ENCODE data around the gene SH3PXD2A.

The SH3PXD2A gene

DNA sequence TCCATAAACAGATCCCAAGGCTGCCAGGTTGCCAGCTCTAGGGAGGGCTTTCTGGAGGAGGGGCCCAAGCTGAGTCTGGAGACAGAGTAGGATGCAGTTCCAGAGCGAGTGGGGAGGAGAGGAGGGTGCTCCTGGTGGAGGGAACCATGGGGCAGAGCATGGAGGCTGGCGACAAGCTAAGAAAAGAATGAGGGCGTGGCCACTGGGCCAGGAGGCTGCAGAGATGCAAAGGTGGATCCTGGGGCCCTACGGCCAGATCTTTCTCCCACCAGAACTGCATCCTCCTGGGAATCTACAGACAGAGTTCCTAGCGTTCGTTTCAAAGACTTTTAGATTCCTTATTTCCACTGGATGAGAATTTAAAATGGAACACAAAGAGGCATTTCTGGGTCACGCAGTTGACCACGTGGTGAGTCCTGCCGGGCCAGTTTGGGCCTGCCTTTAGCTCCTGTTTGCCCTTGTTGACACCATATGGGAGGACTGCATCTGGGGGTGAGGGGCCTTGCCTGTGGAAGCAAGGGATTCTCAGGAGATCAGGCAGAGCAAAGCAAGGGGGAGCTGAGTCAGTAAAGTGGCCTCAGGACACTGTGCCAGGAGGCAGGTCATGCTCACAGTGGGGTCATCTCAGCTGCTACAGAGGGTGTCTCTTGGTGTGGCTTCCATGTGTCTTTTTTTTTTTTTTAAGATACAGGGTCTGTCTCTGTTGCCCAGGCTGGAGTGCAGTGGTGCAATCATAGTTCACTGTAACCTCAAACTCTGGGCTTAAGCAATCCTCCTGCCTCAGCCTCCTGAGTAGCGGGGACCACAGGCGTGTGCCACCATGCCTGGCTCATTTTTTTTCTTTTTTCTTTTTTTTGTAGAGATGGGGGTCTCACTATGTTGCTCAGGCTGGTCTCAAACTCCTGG is 137.8 kb downstream of the SH3PXD2A start:
- no peak for DNase-seq

DNA sequence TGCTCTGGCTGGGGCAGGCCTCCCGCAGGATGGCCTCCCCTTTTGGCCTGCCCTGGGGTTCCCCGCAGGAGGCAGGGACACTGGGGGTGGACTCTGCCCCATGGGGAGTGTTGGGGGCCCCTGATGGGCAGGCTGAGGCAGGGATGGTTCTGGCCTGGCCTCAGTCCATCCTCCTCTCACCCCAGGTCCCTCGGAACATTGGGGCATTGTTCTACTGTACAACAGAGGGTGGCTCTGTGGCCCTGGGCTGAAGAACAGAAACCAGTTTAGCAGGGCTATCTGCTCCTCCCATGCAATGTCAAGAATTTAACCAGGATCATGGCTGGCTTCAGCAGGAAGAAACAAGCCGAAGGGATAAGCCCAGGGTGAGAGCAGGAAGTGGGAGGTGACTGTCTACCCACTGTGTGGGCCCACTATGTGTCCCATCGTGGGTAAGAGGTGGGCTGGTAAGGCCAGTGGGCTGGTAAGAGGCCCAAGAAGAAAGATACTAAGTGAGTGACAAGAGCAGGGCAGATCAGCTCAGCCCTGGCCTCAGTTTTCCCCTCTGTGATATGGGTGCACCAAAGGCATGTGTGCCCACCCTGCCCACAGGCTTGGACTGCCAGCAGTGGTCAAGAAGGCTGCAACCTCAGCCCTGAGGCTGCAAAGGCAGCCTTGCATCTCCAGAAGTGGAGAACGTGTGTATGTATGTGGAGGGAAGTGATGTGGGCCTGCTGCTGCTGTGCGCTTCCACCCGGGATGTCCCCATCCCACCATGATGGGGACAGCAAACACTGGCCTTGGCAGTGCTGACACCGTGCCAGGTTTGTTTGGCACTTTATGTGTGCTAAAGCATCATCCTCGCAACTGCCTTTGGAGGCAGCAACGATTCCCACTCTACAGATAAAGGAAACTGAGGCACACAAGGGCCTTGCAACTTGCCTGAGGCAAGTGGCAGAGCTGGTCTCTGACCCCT is 138.9 kb downstream of the SH3PXD2A start:
- no peak for DNase-seq

DNA sequence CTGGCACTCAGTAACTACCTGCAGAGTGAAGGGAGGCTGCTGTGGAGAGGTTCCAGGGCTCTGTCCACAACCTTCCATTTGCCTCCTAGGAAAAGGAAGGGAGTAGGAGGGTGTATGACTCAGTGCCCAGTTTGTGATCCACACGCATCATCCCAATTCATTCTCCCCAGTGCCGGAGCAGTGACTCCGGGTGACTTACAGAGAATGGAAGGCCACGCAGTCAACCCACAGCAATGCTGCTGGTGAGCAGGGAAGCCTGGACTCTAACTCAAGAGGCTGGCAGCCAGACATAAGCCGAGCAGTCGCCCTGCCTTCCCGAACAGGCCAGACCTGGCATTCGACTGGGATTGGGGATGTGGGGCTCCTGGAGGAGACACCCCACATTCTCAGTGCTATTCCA is 139.9 kb downstream of the SH3PXD2A start:
- DNase-seq, result peak; percentile 81

DNA sequence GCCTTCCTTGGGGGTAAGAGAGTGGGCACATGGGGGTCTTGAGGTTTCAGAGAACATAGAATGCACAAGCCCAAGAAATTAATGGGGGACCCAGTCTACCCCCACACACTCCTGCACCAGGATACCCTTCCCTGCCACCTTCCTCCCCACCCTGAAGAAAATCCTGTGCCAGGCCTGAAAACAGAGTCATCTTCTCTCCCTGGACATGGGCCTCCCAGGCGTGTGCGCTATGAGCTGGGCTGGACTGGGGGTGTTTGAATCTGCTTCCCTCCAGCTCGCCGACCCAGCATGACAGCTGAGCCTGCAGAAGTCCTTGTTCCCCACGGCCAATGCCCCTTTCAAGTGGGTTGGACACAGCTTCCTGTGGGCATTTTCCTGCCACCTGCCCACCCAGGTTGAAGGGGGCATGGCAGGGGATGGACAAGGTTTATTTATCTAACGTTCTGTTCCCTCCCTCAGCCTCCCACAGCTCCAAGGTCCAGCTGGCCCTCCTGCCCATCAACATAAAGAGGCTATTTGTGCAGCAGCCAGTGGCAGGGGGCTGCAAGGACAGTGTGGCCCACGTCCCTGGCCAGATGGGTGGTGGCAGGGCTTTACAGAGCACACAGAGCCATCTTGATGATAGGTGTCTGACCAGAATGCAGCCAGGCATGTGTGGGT is 141.0 kb downstream of the SH3PXD2A start:
- no peak for DNase-seq

DNA sequence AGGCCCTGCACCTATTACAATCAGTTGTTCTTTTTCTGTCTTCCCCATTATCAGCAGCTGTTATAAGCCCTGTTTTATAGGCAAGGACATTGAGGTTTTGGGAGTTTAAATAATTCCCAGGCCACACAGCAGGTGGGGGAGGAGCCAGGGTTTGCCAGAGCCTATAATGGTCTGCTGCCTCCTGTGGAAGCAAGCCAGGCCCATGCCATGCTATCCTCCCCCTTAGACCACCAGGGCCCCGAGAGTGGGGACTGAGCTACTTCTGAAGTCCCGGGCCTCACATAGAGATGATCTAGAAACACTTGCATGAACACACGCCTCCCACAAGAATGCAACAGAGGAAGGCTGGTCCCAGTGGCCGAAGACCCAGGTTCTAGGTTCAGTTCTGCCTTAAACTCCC is 141.7 kb downstream of the SH3PXD2A start:
- no peak for DNase-seq

DNA sequence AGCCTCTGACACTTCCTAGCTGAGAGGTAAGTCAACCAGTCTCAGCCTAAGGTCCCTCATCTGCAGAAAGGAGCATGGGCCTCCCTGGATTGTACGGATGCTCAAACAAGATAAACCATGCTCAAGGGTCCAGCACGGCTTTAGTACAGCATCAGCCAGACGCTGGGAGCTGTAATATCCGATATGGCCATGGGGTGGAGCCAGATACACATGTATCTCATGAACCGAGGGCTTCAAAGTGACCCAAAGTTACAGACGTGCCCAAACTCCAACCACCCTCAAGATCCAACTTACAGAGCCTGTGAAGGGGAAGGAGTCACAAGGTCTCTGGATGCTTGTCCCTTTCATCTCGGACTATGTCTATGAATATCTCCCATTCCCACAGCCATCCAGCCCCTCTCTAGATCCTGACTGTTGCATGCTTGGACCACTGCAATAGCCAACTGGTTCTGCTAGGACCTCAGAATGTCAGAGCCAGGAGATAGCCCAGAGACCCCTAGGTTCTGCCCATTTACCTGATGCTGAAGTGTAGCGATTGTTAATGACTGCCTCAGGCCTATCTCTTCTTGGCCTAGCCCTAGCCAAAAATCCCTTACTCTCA is 142.4 kb downstream of the SH3PXD2A start:
- peak; percentile 69 for DNase-seq

DNA sequence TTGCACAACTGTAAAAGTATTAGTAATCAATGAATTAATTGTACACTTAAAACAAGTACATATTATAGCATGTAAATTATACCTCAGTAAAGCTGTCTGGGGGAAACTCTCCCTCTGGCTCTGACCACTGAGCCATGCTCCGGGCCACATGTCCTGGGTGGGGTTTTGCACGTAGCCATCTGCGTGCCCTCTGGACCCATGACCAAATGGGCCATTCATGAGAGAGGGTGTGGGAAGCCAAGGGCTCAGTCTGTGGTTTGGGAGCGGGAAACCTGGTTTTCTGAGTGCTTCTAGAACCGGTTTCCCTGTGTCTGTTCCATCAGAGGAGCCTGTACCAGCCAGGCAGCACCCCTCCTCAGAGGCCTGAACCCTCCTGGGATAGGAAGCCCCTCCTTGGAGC is 143.2 kb downstream of the SH3PXD2A start:
- DNase-seq, result no peak

DNA sequence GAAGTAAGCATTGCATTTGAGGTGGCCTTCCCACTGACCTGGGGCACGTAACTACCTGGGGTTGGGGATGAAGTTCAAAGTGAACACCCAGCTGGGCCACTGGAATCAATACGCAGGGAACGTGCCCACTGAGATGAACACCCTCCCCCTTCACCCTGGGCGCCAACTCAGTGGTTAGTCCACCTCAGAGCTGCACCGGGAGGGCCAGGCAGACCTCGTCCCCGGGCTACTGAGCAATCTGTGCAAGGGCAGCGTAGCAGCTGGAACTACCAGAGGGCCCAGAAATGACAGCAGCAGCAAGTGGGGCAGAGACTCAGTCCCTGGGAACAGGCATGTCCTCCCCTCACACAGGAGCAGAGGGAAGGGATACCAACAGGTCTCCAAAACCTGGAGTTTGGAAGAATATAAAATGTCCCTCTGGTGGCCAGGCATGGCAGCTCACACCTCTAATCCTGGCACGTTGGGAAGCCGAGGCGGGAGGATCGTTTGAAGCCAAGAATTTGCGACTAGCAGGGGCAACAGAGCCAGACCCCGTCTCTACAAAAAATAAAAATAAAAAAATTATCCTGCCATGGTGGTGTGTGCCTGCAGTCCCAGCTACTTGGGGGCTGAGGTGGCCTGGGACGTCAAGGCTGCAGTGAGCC is 143.9 kb downstream of the SH3PXD2A start:
- no peak for DNase-seq

DNA sequence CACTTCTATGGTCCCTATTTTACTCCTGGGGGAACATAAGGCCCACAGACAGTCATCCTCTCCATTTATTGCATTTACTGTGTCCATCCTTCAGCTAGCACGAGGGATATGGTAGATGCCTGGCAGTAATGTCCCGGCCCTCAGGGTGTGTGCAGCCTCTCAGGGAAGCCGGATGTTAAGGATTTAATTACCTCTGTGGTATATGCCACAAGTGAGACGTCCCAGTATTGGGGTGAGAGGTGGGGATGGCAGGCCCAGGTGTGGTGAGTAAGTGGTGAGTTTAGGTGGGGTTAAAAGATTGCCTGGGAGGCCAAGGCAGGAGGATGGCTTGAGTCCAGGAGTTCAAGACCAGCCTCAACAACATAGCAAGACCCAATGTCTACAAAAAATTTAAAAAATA is 144.9 kb downstream of the SH3PXD2A start:
- DNase-seq, result no peak

DNA sequence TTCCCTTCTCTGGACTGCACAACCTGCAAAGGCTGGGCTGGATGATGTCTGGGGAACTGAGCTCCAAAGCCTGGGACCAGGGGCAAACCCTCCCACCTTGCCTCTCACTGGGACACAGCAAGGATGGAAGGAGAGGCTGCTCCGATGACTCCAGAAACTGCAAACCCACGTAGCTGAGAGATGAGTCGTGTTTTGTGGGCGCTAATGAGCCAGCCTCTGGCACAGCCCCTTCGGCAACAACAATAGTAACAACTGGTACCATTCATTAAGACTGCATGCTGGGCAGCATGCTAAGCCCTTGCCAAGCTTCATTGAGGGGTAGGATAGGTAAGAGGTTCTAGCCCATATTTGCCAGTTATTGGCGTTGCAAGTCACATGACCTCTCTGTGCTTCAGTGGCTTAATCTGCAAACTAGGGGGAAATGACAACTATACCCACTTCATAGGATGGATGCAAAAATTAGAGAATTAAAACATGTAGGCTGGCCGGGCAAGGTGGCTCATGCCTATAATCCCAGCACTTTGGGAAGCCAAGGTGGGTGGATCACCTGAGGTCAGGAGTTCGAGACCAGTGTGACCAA is 145.9 kb downstream of the SH3PXD2A start:
- peak; percentile 70 for DNase-seq

DNA sequence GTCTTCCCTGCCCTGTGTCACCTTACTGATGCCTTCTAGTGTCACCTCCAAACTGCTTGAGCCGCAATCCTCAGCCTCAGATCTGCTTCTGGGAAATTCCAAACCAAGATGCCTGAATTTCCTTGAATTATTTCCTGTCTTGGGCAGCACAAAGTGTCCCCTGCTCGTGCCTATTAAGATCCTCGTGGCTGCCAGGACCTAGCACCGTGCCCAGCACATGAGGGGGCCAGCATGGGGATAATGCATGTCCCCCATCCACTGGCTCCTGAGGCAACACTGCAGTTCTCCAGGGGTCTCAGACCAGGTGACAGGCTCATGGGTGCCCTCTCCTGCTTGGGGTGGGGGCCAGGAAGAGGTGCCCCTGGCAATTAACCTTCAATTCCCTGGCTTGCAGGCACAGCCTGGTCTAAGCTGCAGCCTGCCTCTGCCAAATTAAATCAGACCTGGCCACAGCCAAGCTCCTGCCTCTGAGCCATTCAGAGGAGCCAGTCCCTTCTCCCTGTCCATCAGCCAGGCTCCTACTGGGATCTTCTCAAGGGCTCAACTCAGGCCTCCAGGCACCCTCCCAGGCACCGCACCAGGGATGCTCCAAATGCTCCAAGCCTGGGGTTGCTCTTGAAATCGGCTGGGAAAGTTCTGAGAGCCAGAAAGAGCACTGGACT is 146.6 kb downstream of the SH3PXD2A start:
- no peak for DNase-seq

DNA sequence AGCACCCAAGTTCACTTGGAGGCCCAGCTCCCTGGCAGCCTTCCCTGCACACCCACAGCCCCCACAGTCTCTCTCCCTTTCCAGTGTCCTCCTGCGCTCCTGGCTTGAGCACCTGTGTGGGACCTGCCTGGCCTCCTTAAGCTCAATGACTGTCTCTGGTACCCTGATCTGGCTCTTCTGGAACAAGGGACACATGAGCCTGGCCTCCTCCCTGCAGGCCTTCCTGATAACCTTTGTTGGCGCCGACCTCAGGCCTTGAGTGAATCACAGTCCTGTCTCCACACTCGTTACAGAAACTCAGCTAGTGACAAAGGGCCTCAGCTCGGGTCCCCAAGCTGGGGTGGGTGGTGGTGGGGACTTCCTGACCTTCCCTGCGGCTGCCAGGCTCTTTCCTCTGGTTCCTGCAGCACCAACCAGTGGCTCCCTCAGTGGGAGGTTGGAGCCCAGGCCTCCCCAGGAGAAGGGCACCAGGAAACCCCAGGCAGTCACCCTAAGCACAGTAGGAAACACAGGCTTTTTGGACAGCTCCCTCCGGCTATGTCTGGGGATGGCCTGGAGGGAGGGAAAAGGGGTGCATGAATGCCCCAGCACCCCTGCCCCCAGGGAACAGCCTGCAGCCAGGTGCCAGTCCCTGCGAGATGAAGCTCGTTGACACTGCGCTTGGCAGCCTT is 147.3 kb downstream of the SH3PXD2A start:
- DNase-seq, result no peak

DNA sequence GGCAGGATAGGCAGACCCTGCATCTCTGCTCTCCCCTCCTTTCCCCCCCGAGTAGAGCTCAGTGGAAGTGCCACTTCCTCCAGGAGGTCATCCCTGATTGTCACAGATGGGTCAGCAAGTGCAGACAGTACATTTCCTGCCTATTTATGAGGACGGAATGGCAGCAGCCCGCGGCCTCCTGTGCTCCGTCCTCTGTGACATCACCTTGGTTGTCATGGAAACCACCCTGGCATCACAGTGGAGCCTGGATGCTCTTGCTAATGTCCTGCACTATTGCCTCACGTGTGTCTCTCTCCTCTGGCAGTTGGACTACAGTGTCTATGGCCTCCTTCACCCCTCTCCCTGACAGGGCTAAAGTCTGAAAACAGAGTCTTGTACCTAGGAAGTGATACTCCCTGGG is 148.6 kb downstream of the SH3PXD2A start:
- DNase-seq, result no peak

DNA sequence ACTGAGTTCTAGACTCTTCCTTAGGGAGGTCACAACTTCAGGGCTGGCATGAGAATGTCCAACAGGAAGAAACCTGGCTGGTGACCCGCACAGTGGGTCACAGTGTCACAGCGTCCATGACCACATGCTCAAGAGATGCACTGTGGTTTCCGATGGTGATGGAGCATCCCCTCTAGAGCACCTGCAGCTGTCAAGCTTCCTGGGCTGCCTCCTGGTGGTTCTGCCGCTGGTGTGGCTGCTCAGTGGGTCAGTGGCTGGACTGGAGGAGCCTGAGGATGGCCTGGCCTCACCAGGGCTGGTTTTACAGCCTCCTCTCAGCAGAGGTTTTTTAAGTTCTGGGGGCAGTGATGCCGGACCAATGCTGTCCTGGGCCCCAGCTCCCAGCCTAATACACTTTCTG is 149.3 kb downstream of the SH3PXD2A start:
- no peak for DNase-seq

DNA sequence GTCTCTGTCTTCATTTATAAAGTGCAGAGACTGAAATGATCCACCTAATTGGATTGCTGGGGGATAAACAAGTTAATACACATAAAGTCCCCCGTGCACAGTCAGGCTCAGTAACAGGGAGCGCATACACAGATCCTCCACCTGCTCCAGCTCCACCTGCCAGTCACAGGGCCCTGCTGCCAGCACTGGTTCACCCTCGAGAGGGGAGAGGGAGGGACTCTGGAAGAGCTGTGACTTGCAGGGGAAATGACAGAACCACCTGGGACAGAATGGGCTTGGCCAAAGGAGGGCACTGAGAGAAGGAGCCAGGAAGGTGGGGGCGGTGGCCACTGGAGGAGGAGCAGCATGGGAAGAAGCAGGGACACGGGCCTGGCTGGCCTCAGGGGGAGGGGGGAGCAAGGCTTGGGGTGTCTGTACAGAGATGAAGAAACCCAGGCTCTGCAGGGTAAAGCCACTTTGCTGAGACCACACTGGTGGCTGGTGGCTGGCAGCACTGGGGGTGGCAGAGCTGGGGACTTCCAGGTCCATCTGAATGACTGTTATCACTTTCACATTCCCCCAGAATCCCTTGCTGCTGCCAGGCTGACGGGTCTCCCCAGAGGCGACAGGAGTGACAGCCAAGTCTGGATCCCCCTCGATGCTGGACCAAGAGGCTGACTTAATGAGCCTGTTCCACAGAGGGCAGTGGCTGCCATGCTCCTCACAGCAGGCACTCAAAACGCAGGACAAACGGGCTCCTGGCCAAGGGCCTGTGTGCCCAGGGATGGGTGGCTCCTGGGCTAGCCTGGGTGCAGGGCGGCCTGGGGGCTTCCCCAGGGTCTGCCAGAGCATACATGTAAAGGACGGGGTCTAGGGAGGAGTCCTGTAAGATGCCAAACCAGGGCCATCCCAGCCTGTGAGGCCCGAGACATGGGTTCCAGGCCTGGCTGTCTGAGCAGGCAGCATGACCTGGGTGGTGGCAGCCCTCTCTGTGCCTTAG is 151.1 kb downstream of the SH3PXD2A start:
- no peak for DNase-seq

DNA sequence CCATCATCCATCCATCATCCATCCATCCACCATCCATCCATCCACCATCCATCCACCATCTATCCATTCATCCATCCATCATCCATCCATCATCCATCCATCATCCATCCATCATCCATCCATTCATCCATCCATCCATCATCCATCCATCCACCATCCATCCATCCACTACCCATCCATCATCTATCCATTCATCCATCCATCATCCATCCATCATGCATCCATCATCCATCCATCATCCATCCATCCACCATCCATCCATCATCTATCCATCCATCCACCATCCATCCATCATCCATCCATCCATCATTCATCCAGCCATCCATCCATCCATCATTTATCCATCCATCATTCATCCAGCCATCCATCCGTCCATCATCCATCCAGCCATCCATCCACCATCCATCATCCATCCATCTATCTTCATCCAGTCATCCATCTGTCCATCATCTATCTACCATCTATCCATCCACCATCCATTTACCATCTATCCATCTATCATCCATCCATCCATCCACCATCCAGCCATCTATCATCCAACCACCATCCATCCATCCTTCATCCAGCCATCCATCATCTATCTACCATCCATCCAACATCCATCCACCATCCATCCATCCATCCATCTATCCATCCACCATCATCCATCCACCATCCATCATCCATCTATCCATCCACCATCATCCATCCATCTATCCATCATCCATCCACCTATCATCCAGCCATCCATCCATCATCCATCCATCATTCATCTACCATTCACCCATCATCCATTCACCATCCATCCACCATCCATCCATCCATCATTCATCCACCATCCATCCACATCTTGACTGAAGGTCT is 153.8 kb downstream of the SH3PXD2A start:
- DNase-seq, result no peak

DNA sequence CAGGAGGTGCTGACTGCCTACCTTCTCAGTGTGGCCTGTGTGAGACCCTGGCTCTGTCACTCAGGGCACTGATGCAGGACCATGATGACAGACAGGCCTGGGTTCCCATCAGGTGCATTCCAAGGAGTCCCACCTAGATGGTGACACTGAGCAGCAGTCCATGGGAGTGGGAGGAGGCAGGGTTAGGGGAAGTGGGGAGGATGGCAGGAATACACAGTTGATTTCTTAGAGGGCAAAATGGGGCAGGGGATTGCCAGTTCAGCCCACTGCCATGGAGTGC is 155.0 kb downstream of the SH3PXD2A start:
- DNase-seq, result no peak

DNA sequence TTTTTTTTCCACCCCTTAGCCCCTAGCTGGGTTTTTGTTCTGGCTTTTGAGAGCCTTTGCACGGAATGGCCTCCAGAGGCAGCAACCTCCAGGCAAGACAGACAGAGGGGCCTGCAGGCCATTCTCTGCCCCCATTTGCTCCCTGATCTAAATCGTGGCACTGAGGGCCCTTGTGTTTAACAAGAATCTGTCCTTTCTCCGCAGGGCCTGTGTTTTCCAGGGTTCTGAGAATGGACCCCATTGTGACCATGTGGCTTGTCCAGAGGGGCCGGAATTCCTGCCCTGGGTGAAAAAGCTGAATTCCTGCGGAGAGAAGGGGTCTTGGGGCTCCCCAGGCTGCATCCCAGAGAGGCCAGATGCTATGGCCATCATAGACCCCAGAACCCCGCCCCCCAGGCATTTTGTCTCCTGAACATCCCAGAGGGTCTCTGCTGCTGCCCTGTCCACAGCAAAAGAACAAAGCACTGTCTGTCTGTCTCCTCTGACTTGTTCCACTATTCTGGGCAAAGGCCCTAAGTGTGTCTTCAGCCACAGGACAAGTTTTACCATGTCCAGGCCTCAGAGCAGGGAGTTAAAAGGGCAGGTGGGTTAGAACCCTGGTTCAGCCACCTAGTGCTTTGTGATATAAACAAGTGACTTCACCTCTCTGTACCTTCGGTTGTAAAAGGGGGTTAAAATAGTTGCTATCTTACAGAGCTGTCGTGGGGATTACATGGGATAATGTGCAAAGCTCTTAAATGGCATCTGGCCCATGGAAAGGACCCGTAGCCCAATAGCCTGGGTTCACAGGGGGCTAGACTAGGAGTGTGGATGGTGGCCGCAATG is 155.6 kb downstream of the SH3PXD2A start:
- DNase-seq, result no peak
